ENCODE data around the gene RTN4RL1.

DNA sequence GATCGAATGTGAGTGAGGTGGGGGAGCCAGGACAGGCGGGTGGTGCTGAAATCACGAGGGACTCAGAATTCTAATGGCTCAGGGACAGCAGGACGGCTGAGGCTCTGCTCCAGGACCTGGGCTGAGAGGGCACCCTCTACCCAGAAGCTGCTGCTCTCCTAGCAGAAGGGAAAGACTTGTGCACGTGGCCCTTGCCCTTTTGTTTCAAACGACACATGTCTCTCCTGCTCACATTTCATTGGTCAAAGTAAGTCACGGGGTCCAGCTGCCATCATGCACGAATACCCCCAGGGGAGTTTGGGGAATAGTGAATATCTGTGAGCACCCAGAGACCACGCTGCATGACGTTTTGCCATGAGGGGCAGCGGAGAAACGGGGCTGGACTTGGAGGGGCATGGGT lies 73.2 kb downstream of the RTN4RL1 start:
- TF ChIP-seq CTCF (IDR thresholded peaks at IDR 0.05) (no peak), POLR2A (IDR thresholded peaks at IDR 0.05) (no peak)
